HT-29 (cell line): ENCODE measurements around the gene SPNS2. TPM values are rescaled to one million over a fixed set of nuclear protein-coding genes. Genes with fewer than 3 reads are reported as not detected.
"Not testable (repeated sequence)": the region's sequence is repeated elsewhere in the genome, so short reads cannot be mapped to it uniquely, and the experiment has no call there.

ENCODE experiments used
- DNase-seq: peaks from one replicate; pipeline ENCODE4 v3.0.0-alpha.2; 2015; ENCODE audit warnings: low spot score
- total RNA-seq: library from RNA; depleted of rRNA; stranded (reverse); fragments of >200 nt; shearing (Covaris generic); gene quantifications from 2 replicates; pipeline ENCODE4 v1.2.3, GENCODE V29; 2014

The SPNS2 gene
- total RNA-seq, 1 experiment from 2014 or later, result 193 TPM

- DNase-seq, result peak; percentile 74
Measured at GRCh38 chr17:4565209-4566141, 66.8 kb downstream of the SPNS2 start.

- peak; percentile 71 for DNase-seq
Measured at GRCh38 chr17:4566785-4567184, 68.1 kb downstream of the SPNS2 start.

DNA sequence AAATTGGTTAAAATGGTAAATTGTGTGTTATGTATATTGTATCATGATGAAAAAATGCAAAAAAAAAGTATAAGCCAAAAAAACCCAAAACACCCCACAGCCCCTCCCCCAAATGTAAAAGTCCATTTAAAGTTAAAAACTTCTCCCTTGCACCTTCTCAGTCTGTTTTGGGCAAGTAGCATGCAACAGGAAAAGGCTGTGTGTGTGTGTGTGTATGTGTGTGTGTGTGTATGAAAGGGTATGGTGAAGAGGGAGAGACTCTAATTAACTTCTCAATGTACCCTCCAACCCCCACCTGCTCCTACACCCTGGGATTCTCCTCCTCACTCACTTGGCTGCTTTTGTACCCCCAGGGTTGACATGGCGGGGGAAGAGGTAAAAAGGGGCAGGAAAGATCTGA is 70.9 kb downstream of the SPNS2 start:
- no peak for DNase-seq

DNA sequence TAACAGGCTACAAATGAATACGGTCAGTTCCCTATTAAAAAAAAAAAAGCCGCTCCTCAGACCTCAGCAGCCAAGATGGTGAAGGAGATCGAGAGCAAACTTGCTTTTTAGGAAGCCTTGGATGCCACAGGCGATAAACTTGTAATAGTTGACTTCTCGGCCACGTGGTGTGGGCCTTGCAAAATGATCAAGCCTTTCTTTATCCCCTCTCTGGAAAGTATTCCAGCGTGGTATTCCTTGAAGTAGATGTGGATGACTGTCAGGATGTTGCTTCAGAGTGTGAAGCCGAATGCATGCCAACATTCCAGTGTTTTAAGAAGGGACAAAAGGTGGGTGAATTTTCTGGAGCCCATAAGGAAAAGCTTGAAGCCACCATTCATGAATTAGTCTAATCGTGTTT is 73.5 kb downstream of the SPNS2 start:
- DNase-seq, result no peak

DNA sequence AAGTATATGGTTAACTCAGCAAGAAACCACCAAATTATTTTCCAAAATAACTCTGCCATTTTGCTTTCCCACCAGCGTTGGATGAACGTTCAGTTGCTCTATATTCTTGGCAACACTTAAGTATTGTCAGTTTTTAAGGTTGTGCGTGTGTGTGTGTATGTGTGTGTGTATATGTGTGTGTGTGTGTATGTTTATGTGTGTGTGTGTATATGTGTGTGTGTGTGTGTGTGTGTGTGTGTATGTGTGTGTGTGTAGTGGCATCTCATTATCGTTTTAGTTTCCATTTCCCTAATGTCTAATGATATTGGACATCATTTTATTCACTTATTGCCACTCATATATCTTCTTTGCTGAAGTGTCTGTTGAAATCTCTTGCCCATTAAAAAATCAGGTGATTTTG is 74.4 kb downstream of the SPNS2 start:
- no peak for DNase-seq

DNA sequence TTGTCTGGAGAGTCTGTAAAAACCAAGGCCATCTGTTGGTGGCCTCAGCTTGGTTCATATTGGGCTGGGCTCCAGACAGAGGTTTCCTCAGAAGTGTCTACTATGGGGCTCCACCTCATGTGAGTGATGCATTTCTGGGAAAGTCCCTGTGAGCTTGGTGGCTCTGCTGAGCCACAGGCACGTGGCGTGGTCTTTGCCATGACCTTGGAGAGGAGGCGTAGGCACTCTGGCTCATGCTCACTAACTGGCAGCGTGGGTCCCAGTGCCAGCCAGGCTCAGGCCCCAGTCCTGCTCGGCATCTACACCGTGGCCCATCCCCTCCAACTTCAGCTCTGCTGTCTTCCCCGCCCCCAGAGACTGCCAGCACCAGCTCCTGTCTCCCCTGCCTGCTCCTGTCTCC is 75.0 kb downstream of the SPNS2 start:
- DNase-seq, result no peak

- DNase-seq, result no peak
Measured at GRCh38 chr17:4574448-4575045, 75.9 kb downstream of the SPNS2 start.

- no peak for DNase-seq
Measured at GRCh38 chr17:4576161-4576558, 77.5 kb downstream of the SPNS2 start.

- no peak for DNase-seq
Measured at GRCh38 chr17:4576729-4577322, 78.1 kb downstream of the SPNS2 start.

- DNase-seq, result no peak
Measured at GRCh38 chr17:4577386-4577993, 78.8 kb downstream of the SPNS2 start.

DNA sequence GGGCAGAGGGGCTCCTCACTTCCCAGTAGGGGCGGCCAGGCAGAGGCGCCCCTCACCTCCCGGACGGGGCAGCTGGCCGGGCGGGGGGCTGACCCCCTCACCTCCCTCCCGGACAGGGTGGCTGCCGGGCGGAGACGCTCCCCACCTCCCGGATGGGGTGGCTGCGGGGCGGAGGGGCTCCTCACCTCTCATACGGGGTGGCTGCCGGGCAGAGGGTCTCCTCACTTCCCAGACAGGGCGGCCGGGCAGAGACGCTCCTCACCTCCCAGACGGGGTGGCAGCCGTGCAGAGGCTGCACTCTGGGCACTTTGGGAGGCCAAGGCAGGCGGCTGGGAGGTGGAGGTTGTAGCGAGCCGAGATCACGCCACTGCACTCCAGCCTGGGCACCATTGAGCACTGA is 79.7 kb downstream of the SPNS2 start:
- DNase-seq, result not testable (repeated sequence)

DNA sequence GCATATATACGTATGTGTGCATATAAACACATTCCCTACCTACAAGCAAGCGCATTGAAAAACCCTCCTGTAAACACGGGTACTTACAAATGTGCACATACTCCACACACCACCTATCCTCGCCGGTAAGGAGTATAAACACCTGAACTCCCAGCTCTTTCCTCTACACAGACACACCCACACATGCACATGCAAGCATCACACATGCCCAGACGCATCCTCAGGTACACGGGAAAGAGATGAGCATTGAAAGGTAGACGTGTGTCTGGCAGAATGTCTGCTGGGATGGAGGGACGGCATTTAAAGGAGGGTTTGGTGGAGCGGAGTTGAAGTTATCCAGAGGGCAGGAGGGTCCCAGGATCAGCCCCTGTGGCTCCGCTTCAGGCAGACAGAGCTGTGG is 81.0 kb downstream of the SPNS2 start:
- no peak for DNase-seq

DNA sequence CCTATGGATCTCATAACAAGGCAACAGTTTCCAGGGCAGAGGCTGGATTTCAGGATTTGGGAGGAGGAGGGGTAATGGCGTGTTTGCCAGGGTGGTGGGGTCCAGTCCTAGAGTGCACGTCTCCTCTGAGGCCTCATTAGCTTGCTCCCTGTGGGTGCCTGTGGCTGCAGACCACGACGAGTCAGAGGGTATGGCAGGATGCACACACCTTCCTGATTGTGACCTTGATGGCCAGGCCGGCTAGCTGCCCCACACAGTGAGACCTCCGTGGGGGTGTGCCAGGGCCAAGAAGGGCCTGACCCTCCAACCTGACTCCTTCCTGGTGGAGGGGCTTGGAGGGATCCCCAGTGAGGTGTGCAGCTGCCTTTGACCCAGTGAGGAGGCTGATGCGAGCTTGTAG is 81.6 kb downstream of the SPNS2 start:
- DNase-seq, result no peak

DNA sequence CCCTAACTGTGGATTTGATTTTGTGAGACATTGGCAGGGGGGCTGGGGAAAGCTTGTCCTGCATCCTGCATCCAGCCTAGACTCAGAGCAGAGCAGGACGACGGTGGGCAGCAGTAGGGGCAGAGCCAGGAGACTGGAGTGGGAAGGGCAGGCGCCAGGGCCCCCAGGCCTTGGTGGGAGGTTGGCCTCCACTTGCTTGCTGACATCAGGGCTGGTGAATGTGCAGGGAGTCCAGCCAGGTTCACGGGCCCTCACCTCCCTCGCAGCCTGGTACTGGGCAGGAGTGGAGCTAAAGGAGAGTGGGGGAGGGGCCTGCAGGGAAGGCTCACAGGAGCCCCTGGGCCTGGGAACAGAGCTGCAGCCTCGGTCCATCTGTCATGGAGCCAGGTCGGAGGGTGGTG is 83.4 kb downstream of the SPNS2 start:
- no peak for DNase-seq

DNA sequence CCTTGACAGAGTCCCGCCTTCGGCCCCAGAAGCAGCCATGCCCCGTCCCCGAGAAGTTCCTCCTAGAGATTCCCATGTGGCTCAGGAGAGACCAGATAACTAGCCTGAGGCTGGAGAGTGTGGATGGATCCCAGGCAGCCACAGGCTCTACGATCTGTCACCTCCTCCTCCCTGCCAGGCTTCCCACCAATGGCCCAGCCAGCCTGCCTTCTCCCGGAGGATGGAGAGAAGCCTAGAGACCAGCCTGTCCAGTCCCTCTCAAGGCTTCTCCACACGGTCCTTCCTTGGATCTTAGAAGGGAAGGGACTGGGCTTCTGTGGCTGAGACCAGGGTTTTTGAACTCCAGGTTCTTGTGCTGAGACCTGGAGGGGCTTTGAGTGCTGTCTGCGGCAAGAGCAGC is 84.0 kb downstream of the SPNS2 start:
- no peak for DNase-seq

DNA sequence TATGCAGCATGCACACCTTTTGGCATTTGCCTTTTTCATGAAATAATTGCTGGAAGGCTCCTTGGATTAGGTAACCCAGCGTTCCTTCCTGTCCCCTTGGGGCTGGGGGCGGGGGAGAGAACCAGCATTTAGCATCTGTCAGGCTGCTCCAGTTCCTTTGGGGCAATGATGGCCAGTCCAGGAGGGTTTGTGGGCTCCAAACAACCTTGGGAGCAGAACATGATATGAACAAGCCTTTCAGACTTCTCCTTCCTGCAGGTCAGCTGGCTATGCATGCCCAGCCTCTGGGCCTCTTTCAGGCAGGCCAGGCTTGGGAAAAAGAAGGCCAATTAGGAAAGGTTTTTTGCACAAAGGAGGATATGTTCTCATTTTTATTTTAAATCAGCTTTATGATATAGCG is 84.5 kb downstream of the SPNS2 start:
- no peak for DNase-seq

DNA sequence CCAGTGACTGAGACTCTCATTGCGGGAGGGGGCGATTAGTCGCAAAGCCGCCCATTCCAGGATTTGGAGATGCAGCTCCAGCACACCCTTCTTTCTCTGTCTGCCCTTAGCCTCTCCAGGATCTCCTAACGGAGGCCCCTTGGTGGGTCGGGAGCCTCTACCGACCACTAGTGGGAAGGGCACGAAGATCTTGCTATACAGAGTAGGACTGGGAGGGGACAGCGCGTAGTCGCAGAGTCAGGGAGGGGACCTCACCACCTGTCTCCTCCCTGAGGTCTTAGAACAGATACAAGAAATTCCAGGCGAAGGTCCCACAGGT is 85.1 kb downstream of the SPNS2 start:
- DNase-seq, result no peak

DNA sequence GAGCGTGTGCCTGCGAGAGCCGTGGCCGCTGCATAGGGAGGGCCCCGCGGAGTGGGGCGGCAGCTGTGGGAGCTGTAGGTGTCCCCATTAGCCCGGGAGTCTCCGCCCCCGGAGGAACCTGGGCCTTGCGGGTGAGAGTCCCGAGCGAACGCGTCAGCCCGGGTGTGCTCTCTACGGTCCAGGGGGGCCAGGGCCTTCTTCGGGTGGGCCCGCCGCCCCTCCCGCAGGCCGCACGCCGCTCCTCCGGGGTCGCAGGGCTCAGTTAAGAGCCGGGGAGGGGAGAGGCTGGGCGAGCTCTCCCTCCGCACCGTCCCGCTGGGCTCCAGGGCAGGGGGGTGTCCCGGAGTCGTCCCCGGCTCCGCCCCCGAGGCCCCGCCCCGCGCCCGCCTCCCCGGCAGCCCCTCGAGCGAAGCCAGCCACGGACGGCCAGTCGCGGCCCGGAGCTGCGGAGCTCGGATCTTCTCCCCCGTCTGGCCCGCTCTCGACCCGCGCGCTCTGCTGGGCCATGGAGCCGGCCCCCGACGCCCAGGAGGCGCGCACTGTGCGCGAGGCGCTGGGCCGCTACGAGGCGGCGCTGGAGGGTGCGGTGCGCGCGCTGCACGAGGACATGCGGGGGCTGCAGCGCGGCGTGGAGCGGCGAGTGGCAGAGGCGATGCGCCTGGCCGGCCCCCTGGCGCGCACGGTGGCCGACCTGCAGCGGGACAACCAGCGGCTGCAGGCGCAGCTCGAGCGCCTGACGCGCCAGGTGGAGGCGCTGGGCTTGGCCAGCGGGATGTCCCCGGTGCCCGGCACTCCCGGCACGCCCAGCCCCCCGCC is 85.6 kb downstream of the SPNS2 start, which contains the start of gene SMTNL2:
TSS of gene SMTNL2 (plus strand) at position 429 of the 816 bp plus-strand sequence. CDS start at position 506, 77 bp downstream.
- no peak for DNase-seq

DNA sequence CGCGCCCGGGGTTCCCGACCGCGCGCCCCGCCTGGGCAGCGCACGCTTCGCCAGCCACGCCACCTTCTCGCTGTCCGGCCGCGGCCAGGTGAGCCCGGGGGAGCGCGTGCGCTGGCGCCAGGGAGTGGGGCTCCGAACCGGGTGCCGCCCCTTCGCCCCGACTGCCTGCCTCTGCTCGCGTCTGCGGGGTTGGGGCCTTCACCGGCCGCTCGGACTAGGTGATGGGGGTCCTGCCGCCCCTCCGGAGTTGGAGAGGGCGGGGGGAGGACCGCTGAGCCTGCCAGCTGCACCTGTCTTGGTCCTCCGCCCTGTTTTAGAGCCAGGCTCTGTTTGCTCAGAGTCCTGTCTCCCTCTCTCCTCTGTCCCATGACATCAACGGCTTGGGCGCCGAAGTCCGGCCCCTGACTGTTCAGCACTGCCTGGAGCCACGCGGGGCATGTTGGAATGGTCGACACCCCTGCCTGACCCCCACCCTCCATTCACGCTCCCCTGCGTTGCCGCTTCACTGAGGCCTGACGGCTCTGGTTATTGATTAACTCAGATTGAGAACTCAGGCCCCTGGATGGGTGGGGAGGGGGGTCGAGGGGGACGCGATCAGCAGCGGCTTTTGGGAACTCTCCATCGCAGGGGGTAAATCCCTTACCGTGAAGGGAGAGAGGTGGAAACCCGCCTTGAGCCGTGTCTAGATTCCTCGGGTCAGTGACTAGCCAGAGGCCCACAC is 86.4 kb downstream of the SPNS2 start:
- DNase-seq, result no peak

- DNase-seq, result no peak
Measured at GRCh38 chr17:4585638-4585994, 86.9 kb downstream of the SPNS2 start.

DNA sequence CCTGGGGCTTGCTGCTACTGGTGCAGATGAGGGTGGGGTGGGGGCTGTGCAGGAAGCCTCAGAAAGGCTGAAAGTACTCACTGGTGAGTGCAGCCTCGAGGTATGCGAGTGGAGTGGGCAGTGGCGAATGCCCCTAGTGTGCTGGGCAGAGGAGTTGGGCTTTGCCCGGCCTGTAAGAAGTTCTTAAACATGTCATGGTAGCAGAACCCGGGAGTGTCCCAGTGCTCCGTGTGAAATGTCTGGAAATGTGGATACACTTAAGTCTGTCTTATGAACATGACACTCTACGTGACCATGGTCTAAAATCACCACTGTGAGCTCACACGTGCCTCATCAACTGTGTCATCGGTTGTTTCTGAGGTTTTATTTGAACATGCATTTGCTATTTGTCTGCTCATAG is 87.4 kb downstream of the SPNS2 start:
- DNase-seq, result no peak
